ENCODE results near the gene KCNQ5.

DNA sequence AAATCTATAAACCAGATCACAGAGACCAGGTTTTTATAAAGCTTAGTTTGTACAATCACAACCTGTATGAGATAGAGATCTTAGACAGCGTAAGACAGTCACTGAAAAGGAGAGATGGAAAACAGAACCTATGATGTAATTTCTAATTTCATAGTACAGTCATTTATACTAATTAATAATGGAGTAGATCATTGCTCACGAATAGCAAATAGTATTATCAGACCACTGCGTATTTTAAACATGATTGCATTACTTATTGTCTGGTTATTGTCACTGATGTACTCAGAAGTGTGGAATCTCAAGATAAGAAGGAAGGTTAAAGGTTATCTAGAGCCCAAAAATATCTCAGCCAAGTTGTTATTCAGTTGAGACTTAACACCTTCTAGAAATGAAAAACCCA is 487.8 kb downstream of the KCNQ5 start:
- TF ChIP-seq ZNF274 (IDR thresholded peaks at IDR 0.05; ENCODE audit: borderline replicate concordance, extremely low read depth, low read length) (no peak), SAP30 (IDR thresholded peaks at IDR 0.05; ENCODE audit: insufficient read depth, insufficient replicate concordance, low read length) (no peak), RAD21 (IDR thresholded peaks at IDR 0.05 in 1 of 2, conservative IDR thresholded peaks at IDR 0.05 in 1 of 2; ENCODE audit: low read depth in 2 of 2, low read length in 2 of 2) (no peak), RBBP5 (IDR thresholded peaks at IDR 0.05; ENCODE audit: borderline replicate concordance, low read depth, low read length) (no peak), EP300 (IDR thresholded peaks at IDR 0.05; ENCODE audit: borderline replicate concordance in 1 of 2, low read depth in 2 of 2, low read length in 2 of 2) (no peak), SRF (IDR thresholded peaks at IDR 0.05; ENCODE audit: low read depth, low read length) (no peak), BRCA1 (IDR thresholded peaks at IDR 0.05; ENCODE audit: low read depth, low read length) (no peak), CEBPB (IDR thresholded peaks at IDR 0.05; ENCODE audit: low read depth, low read length) (no peak), USF2 (IDR thresholded peaks at IDR 0.05; ENCODE audit: low read length) (no peak), CREB1 (IDR thresholded peaks at IDR 0.05) (no peak), GABPA (IDR thresholded peaks at IDR 0.05; ENCODE audit: borderline replicate concordance, insufficient read depth, low read length) (no peak)

Measured in H1 (cell line).